SK-N-SH treated with all-trans-retinoic acid at 6 μM for 48 hours (cell line): Measurements from ENCODE around the gene TTC23.

Experiments
- ATAC-seq: fragments of 200-7000 bp; cut with Tn5 transposase; 3 replicates; pipeline ENCODE4 v1.9.1; 2020; ENCODE audit warnings: mild to moderate bottlenecking, moderate library complexity
- BACH2 ChIP-seq: fragments of 250-450 bp; sonication (Bioruptor Pico); IDR thresholded peaks from 2 replicates; pipeline ENCODE4 v1.9.0; 2021; ENCODE audit warnings: mild to moderate bottlenecking, borderline replicate concordance
- CREB5 ChIP-seq: fragments of 250-450 bp; sonication (Bioruptor Pico); IDR thresholded peaks from 2 replicates; pipeline ENCODE4 v1.5.1; 2020; ENCODE audit warnings: low read depth, mild to moderate bottlenecking, moderate library complexity
- CSDC2 ChIP-seq: fragments of 250-450 bp; sonication (Bioruptor Pico); IDR thresholded peaks from 2 replicates; pipeline ENCODE4 v1.5.0; 2020; ENCODE audit warnings: mild to moderate bottlenecking, moderate library complexity
- GLIS3 ChIP-seq: fragments of 250-450 bp; sonication (Bioruptor Pico); IDR thresholded peaks from 2 replicates; pipeline ENCODE4 v1.5.0; 2020; ENCODE audit warnings: mild to moderate bottlenecking, moderate library complexity
- OSR1 ChIP-seq: fragments of 250-450 bp; sonication (Bioruptor Pico); IDR thresholded peaks from 2 replicates; pipeline ENCODE4 v1.8.0; 2022; ENCODE audit warnings: moderate library complexity, mild to moderate bottlenecking, inconsistent platforms
- PATZ1 ChIP-seq: fragments of 250-450 bp; sonication (Bioruptor Pico); IDR thresholded peaks from 2 replicates; pipeline ENCODE4 v1.8.0; 2020; ENCODE audit warnings: mild to moderate bottlenecking, moderate library complexity, borderline replicate concordance
- POU6F1 ChIP-seq: fragments of 250-450 bp; sonication (Bioruptor Pico); IDR thresholded peaks from 2 replicates; pipeline ENCODE4 v1.8.0; 2021; ENCODE audit warnings: low read depth, mild to moderate bottlenecking, moderate library complexity, borderline replicate concordance
- PPARA ChIP-seq: fragments of 250-450 bp; sonication (Bioruptor Pico); IDR thresholded peaks from 2 replicates; pipeline ENCODE4 v1.5.0; 2020; ENCODE audit warnings: mild to moderate bottlenecking, borderline replicate concordance
- RARB ChIP-seq: fragments of 250-450 bp; sonication (Bioruptor Pico); IDR thresholded peaks from 2 replicates; pipeline ENCODE4 v1.8.0; 2021; ENCODE audit warnings: mild to moderate bottlenecking, moderate library complexity
- SNAI2 ChIP-seq: fragments of 250-450 bp; sonication (Bioruptor Pico); IDR thresholded peaks from 2 replicates; pipeline ENCODE4 v1.5.0; 2020; ENCODE audit warnings: mild to moderate bottlenecking, moderate library complexity
- TCF4 ChIP-seq: fragments of 250-450 bp; sonication (Bioruptor Pico); IDR thresholded peaks from 2 replicates; pipeline ENCODE4 v1.8.0; 2021; ENCODE audit warnings: mild to moderate bottlenecking, moderate library complexity, borderline replicate concordance
- TSHZ2 ChIP-seq: fragments of 250-450 bp; sonication (Bioruptor Pico); IDR thresholded peaks from 2 replicates; pipeline ENCODE4 v1.5.0; 2020; ENCODE audit warnings: mild to moderate bottlenecking, moderate library complexity
- ZC3H10 ChIP-seq: fragments of 250-450 bp; sonication (Bioruptor Pico); IDR thresholded peaks from 2 replicates; pipeline ENCODE4 v1.5.1; 2021; ENCODE audit warnings: mild to moderate bottlenecking, moderate library complexity
- ZFP3 ChIP-seq: fragments of 250-450 bp; sonication (Bioruptor Pico); IDR thresholded peaks from 2 replicates; pipeline ENCODE4 v1.5.0; 2020; ENCODE audit warnings: mild to moderate bottlenecking, moderate library complexity
- ZFP30 ChIP-seq: fragments of 450-650 bp; formaldehyde crosslinking; IDR thresholded peaks from 2 replicates; pipeline ENCODE4 v1.5.0; 2022; ENCODE audit warnings: mild to moderate bottlenecking, moderate library complexity
- ZNF565 ChIP-seq: fragments of 450-650 bp; formaldehyde crosslinking; conservative IDR thresholded peaks from 2 replicates; pipeline ENCODE4 v1.5.0; 2020; ENCODE audit warnings: low read depth, mild to moderate bottlenecking, moderate library complexity
- ZNF70 ChIP-seq: fragments of 450-650 bp; formaldehyde crosslinking; IDR thresholded peaks from 2 replicates; pipeline ENCODE4 v1.5.0; 2020; ENCODE audit warnings: mild to moderate bottlenecking, moderate library complexity

Gene TTC23

GRCh38 chr15:99102332-99103235, 146.8 kb downstream of the TTC23 start:
- no peak for TF ChIP-seq PPARA (CRISPR knock-in tag)
- no peak for TF ChIP-seq RARB (CRISPR knock-in tag)
- TF ChIP-seq CREB5 (CRISPR knock-in tag): no peak
- no peak for TF ChIP-seq TCF4 (CRISPR knock-in tag)
- TF ChIP-seq ZFP30 (CRISPR knock-in tag): no peak
- TF ChIP-seq BACH2 (CRISPR knock-in tag): no peak
- ATAC-seq: no peak

GRCh38 chr15:99101501-99101900, 147.9 kb downstream of the TTC23 start:
- no peak for ATAC-seq
- no peak for TF ChIP-seq PATZ1 (CRISPR knock-in tag)

- peak; percentile 82 for ATAC-seq
- TF ChIP-seq ZNF70 (CRISPR knock-in tag): no peak
- no peak for TF ChIP-seq POU6F1 (CRISPR knock-in tag)
- TF ChIP-seq PPARA (CRISPR knock-in tag): no peak
- no peak for TF ChIP-seq SNAI2 (CRISPR knock-in tag)
These were observed 148.9 kb downstream of the TTC23 start for GRCh38 chr15:99100245-99101173.

- no peak for ATAC-seq
- no peak for TF ChIP-seq PATZ1 (CRISPR knock-in tag)
- TF ChIP-seq ZNF70 (CRISPR knock-in tag): no peak
- TF ChIP-seq OSR1 (CRISPR knock-in tag): no peak
- TF ChIP-seq ZNF565 (CRISPR knock-in tag): no peak
- TF ChIP-seq GLIS3 (CRISPR knock-in tag): no peak
- TF ChIP-seq PPARA (CRISPR knock-in tag): no peak
- no peak for TF ChIP-seq ZC3H10 (CRISPR knock-in tag)
- no peak for TF ChIP-seq CREB5 (CRISPR knock-in tag)
- TF ChIP-seq TCF4 (CRISPR knock-in tag): no peak
- no peak for TF ChIP-seq CSDC2
- TF ChIP-seq TSHZ2 (CRISPR knock-in tag): no peak
- TF ChIP-seq ZFP3 (CRISPR knock-in tag): no peak
- TF ChIP-seq POU6F1 (CRISPR knock-in tag): no peak
These were observed 149.7 kb downstream of the TTC23 start for GRCh38 chr15:99099661-99100060.
